Suprapubic skin (tissue), 3 donors: ENCODE results near the gene TMEM35A.

ENCODE experiments used
- EP300 ChIP-seq: sonication (generic); formaldehyde crosslinking; IDR thresholded peaks from one replicate; pipeline ENCODE4 v1.6.1; 2017; ENCODE audit warnings: antibody characterized with exemption
- POLR2A ChIP-seq, 2 donors: fragments of 450-650 bp; IDR thresholded peaks; one replicate each; pipeline ENCODE4 v1.6.1; 2017; ENCODE audit warnings: antibody characterized with exemption in 2 of 2, mild to moderate bottlenecking in 2 of 2, moderate library complexity in 2 of 2
- TF ChIP-seq, protein P1 (sequence below), 2 donors: fragments of 200-600 bp in 1 of 2; fragments of 450-650 bp in 1 of 2; sonication (generic) in 1 of 2; IDR thresholded peaks; one replicate each; pipeline ENCODE4 v1.5.1; 2016 to 2019; ENCODE audit warnings: antibody characterized with exemption in 2 of 2, mild to moderate bottlenecking in 1 of 2, moderate library complexity in 1 of 2

DNA sequence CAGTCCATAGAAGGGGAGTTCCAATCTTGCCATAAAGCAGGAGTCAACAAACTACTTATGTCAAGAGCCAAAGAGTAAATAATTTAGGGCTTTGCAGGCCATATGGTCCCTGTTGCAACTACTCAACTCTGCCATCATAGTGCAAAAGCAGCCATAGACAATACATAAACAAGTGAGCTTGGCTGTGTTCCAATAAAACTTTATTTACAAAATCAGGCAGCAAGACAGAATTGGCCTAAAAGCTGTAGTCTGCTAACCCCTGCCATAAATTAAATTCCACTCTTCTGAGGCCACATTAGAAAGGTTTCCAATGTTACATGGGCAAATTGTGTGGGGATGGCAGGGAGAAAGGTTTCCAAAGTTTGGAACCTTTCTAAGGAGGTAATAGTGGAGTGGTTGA lies 41.4 kb upstream of the TMEM35A start:
- TF ChIP-seq, protein P1, sequence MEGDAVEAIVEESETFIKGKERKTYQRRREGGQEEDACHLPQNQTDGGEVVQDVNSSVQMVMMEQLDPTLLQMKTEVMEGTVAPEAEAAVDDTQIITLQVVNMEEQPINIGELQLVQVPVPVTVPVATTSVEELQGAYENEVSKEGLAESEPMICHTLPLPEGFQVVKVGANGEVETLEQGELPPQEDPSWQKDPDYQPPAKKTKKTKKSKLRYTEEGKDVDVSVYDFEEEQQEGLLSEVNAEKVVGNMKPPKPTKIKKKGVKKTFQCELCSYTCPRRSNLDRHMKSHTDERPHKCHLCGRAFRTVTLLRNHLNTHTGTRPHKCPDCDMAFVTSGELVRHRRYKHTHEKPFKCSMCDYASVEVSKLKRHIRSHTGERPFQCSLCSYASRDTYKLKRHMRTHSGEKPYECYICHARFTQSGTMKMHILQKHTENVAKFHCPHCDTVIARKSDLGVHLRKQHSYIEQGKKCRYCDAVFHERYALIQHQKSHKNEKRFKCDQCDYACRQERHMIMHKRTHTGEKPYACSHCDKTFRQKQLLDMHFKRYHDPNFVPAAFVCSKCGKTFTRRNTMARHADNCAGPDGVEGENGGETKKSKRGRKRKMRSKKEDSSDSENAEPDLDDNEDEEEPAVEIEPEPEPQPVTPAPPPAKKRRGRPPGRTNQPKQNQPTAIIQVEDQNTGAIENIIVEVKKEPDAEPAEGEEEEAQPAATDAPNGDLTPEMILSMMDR (IDR thresholded peaks at IDR 0.05), result no peak
- TF ChIP-seq POLR2A (IDR thresholded peaks at IDR 0.05) (no peak), EP300 (no peak)
